GM23338 (cell line): ENCODE data around the gene BLOC1S5. TPM values are rescaled to one million over a fixed set of nuclear protein-coding genes. Genes with fewer than 3 reads are reported as not detected.

ENCODE experiments used
- ATAC-seq: fragments of 200-7000 bp; cut with Tn5 transposase; 3 replicates; pipeline ENCODE4 v1.9.1; 2020
- DNase-seq: peaks from one replicate; pipeline ENCODE4 v3.0.0-alpha.2; 2015; ENCODE audit warnings: low spot score
- H2AFZ ChIP-seq: fragments of 200-600 bp; sonication (generic); 2 replicates; pipeline ENCODE4 v1.8.0; 2016; ENCODE audit warnings: antibody characterized with exemption, mild to moderate bottlenecking, moderate library complexity
- H3F3A ChIP-seq: fragments of 200-600 bp; sonication (generic); replicated peaks from 2 replicates; pipeline ENCODE4 v1.8.0; 2017; ENCODE audit warnings: antibody characterized with exemption, mixed run types, low read depth
- H3K27ac ChIP-seq: fragments of 200-600 bp; sonication (generic); 2 replicates; pipeline ENCODE4 v1.6.1; 2016; ENCODE audit warnings: low read depth
- H3K27me3 ChIP-seq: fragments of 200-600 bp; sonication (generic); 2 replicates; pipeline ENCODE4 v1.8.0; 2016; ENCODE audit warnings: mild to moderate bottlenecking, mixed run types, moderate library complexity; ENCODE audit not compliant: insufficient read depth
- H3K36me3 ChIP-seq: fragments of 200-600 bp; sonication (generic); 2 replicates; pipeline ENCODE4 v1.8.0; 2016; ENCODE audit warnings: mild to moderate bottlenecking; ENCODE audit not compliant: insufficient read depth
- H3K4me1 ChIP-seq: fragments of 200-600 bp; sonication (generic); 2 replicates; pipeline ENCODE4 v1.8.0; 2016; ENCODE audit warnings: mild to moderate bottlenecking, moderate library complexity; ENCODE audit not compliant: insufficient read depth
- H3K4me2 ChIP-seq: fragments of 200-600 bp; sonication (generic); 2 replicates; pipeline ENCODE4 v1.7.1; 2017; ENCODE audit warnings: mixed run types
- H3K4me3 ChIP-seq: fragments of 200-600 bp; sonication (generic); 2 replicates; pipeline ENCODE4 v1.6.1; 2016; ENCODE audit warnings: mixed run types
- H3K79me2 ChIP-seq: fragments of 200-600 bp; sonication (generic); replicated peaks from 2 replicates; pipeline ENCODE4 v1.8.0; 2017; ENCODE audit warnings: mild to moderate bottlenecking; ENCODE audit not compliant: insufficient read depth
- H3K9me2 ChIP-seq: fragments of 200-600 bp; sonication (generic); 2 replicates; pipeline ENCODE4 v1.8.0; 2017; ENCODE audit not compliant: insufficient read depth
- H4K20me1 ChIP-seq: fragments of 200-600 bp; sonication (generic); replicated peaks from 2 replicates; pipeline ENCODE4 v1.8.0; 2017; ENCODE audit warnings: mild to moderate bottlenecking; ENCODE audit not compliant: insufficient read depth
- H3K27ac Mint-ChIP-seq: 2 replicates; pipeline ENCODE4 v1.8.0; 2020; ENCODE audit warnings: inconsistent platforms, mild to moderate bottlenecking, moderate library complexity, mixed read lengths
- H3K27me3 Mint-ChIP-seq: 3 replicates; pipeline ENCODE4 v1.8.0; 2022; ENCODE audit warnings: low read depth, mild to moderate bottlenecking, moderate library complexity, mixed read lengths, inconsistent platforms; ENCODE audit not compliant: insufficient read depth, poor library complexity
- H3K36me3 Mint-ChIP-seq: 3 replicates; pipeline ENCODE4 v1.8.0; 2021; ENCODE audit warnings: low read depth, mild to moderate bottlenecking, inconsistent platforms, moderate library complexity, mixed read lengths
- H3K4me1 Mint-ChIP-seq: 3 replicates; pipeline ENCODE4 v1.8.0; 2020; ENCODE audit warnings: mild to moderate bottlenecking, inconsistent platforms, mixed read lengths
- H3K4me3 Mint-ChIP-seq: 3 replicates; pipeline ENCODE4 v1.8.0; 2021; ENCODE audit warnings: moderate library complexity, mild to moderate bottlenecking, inconsistent platforms, mixed read lengths
- H3K9me3 Mint-ChIP-seq: 3 replicates; pipeline ENCODE4 v1.8.0; 2020; ENCODE audit warnings: moderate library complexity, mild to moderate bottlenecking, inconsistent platforms, mixed read lengths
- EZH2 ChIP-seq: fragments of 200-600 bp; sonication (generic); IDR thresholded peaks from one replicate; pipeline ENCODE4 v1.8.0; 2017; ENCODE audit warnings: antibody characterized with exemption, mild to moderate bottlenecking, low read depth; ENCODE audit not compliant: unreplicated experiment
- JUNB ChIP-seq: IDR thresholded peaks from one replicate; pipeline ENCODE4 v1.6.1; 2016; ENCODE audit warnings: antibody characterized with exemption; ENCODE audit not compliant: unreplicated experiment
- POLR2AphosphoS5 ChIP-seq: IDR thresholded peaks from 2 replicates; pipeline ENCODE4 v1.6.1; 2016; ENCODE audit warnings: antibody characterized with exemption, low read depth
- STAT1 ChIP-seq: IDR thresholded peaks from one replicate; pipeline ENCODE4 v1.6.1; 2016; ENCODE audit warnings: antibody characterized with exemption; ENCODE audit not compliant: unreplicated experiment
- ZNF331 ChIP-seq: fragments of 250-450 bp; sonication (Bioruptor Pico); IDR thresholded peaks from 2 replicates; pipeline ENCODE4 v1.5.0; 2020; ENCODE audit warnings: low read depth, mild to moderate bottlenecking, moderate library complexity
- ZNF462 ChIP-seq: fragments of 250-450 bp; sonication (Bioruptor Pico); IDR thresholded peaks from 2 replicates; pipeline ENCODE4 v1.5.0; 2020; ENCODE audit warnings: mild to moderate bottlenecking, moderate library complexity
- polyA plus RNA-seq: library from polyadenylated mRNA; unstranded; fragments of >200 nt; fragmentation: Nextera tagmentation; extraction: Ambion mirVana; gene quantifications from 2 replicates; pipeline ENCODE4 v1.2.1, GENCODE V29; 2016
- total RNA-seq: library from RNA; depleted of rRNA; stranded (reverse); fragments of >200 nt; shearing (Covaris generic); gene quantifications from 2 replicates; pipeline ENCODE4 v1.2.3, GENCODE V29; 2014

Gene BLOC1S5
- total and polyA plus RNA-seq, 2 experiments from 2014 or later: 14.9 to 16.6 TPM

GRCh38 chr6:8014947-8015346, 49.2 kb downstream of the BLOC1S5 start (continued):
- TF ChIP-seq ZNF462 (CRISPR knock-in tag): no peak
- no peak for TF ChIP-seq STAT1
- no peak for TF ChIP-seq EZH2
- no peak for TF ChIP-seq ZNF331
- no peak for TF ChIP-seq JUNB

- no peaks in the 10 kb centered on the region for H3K79me2 ChIP-seq
- H3K27ac ChIP-seq: no peak overlapping the region
- H2AFZ ChIP-seq: no peak overlapping the region
- no peaks in the 10 kb centered on the region for H3K27me3 ChIP-seq
- H3K4me1 ChIP-seq: peaks cover 27% of the 10 kb centered on the region
- ATAC-seq: no peak
- 0 out of 2 replicates have a peak, but pooled peaks cover 3% of the 10 kb centered on the region for H4K20me1 ChIP-seq
- DNase-seq: no peak
- no peak overlapping the region for H3K4me2 ChIP-seq
- H3K4me3 ChIP-seq: no peak overlapping the region
- H3K36me3 ChIP-seq: no peaks in the 10 kb centered on the region
- Mint-ChIP-seq H3K27ac (no peak overlapping the region), H3K9me3 (no peaks in the 10 kb centered on the region), H3K4me3 (no peak overlapping the region), H3K27me3 (peaks cover 3% of the 10 kb centered on the region), H3K4me1 (peaks cover 23% of the 10 kb centered on the region), H3K36me3 (peaks cover 5% of the 10 kb centered on the region; the same call in 1 of the 3 replicates)
- H3K9me2 ChIP-seq: no peaks in the 10 kb centered on the region
- H3F3A ChIP-seq: no peaks in the 10 kb centered on the region
- TF ChIP-seq POLR2AphosphoS5: no peak
These were observed 50.4 kb downstream of the BLOC1S5 start for GRCh38 chr6:8013763-8014162.
